ENCODE measurements around the gene F8.

DNA sequence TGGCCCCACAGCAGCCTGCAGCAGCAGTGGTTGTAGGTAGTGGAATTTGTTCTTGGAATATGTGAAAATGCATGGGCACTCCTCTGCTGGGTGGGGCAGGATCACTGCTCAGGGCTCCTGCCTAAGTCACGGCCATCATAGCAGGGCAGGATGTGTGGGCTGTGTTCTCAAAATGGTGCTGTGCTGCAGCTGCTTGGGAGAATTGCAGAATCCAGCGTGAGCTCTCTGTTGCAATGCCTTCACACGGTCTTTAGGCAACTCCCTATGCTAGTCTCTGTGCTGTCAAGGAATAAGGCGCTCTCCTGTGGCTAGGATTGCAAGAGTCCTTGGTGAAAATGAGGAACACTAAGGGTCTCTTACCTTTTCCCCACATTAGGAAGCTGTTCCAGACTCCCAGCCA is 42.9 kb downstream of the F8 start:
- TF ChIP-seq, protein P1, sequence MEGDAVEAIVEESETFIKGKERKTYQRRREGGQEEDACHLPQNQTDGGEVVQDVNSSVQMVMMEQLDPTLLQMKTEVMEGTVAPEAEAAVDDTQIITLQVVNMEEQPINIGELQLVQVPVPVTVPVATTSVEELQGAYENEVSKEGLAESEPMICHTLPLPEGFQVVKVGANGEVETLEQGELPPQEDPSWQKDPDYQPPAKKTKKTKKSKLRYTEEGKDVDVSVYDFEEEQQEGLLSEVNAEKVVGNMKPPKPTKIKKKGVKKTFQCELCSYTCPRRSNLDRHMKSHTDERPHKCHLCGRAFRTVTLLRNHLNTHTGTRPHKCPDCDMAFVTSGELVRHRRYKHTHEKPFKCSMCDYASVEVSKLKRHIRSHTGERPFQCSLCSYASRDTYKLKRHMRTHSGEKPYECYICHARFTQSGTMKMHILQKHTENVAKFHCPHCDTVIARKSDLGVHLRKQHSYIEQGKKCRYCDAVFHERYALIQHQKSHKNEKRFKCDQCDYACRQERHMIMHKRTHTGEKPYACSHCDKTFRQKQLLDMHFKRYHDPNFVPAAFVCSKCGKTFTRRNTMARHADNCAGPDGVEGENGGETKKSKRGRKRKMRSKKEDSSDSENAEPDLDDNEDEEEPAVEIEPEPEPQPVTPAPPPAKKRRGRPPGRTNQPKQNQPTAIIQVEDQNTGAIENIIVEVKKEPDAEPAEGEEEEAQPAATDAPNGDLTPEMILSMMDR (IDR thresholded peaks at IDR 0.05 in 2 of 3, conservative IDR thresholded peaks at IDR 0.05 in 1 of 3; ENCODE audit: borderline replicate concordance in 1 of 3, insufficient read depth in 1 of 3, low read depth in 2 of 3, low read length in 2 of 3) = no peak
- TF ChIP-seq EZH2phosphoT487 (IDR thresholded peaks at IDR 0.05; ENCODE audit: borderline replicate concordance) (no peak), POLR2AphosphoS5 (IDR thresholded peaks at IDR 0.05; ENCODE audit: low read depth, low read length) (no peak), POLR2A (IDR thresholded peaks at IDR 0.05; ENCODE audit: borderline replicate concordance, extremely low read depth, insufficient read depth, insufficient read length) (no peak), EZH2 (IDR thresholded peaks at IDR 0.05) (no peak), SIN3A (IDR thresholded peaks at IDR 0.05; ENCODE audit: low read depth) (no peak), TCF7L2 (IDR thresholded peaks at IDR 0.05; ENCODE audit: borderline replicate concordance, extremely low read depth, insufficient read depth, insufficient read length) (no peak), SP1 (IDR thresholded peaks at IDR 0.05; ENCODE audit: low read depth) (no peak)
- TF ChIP-seq, protein P2, sequence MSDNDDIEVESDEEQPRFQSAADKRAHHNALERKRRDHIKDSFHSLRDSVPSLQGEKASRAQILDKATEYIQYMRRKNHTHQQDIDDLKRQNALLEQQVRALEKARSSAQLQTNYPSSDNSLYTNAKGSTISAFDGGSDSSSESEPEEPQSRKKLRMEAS (IDR thresholded peaks at IDR 0.05) = no peak
- TF ChIP-seq, protein P3, sequence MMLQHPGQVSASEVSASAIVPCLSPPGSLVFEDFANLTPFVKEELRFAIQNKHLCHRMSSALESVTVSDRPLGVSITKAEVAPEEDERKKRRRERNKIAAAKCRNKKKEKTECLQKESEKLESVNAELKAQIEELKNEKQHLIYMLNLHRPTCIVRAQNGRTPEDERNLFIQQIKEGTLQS (IDR thresholded peaks at IDR 0.05) = no peak
- TF ChIP-seq, protein P4, sequence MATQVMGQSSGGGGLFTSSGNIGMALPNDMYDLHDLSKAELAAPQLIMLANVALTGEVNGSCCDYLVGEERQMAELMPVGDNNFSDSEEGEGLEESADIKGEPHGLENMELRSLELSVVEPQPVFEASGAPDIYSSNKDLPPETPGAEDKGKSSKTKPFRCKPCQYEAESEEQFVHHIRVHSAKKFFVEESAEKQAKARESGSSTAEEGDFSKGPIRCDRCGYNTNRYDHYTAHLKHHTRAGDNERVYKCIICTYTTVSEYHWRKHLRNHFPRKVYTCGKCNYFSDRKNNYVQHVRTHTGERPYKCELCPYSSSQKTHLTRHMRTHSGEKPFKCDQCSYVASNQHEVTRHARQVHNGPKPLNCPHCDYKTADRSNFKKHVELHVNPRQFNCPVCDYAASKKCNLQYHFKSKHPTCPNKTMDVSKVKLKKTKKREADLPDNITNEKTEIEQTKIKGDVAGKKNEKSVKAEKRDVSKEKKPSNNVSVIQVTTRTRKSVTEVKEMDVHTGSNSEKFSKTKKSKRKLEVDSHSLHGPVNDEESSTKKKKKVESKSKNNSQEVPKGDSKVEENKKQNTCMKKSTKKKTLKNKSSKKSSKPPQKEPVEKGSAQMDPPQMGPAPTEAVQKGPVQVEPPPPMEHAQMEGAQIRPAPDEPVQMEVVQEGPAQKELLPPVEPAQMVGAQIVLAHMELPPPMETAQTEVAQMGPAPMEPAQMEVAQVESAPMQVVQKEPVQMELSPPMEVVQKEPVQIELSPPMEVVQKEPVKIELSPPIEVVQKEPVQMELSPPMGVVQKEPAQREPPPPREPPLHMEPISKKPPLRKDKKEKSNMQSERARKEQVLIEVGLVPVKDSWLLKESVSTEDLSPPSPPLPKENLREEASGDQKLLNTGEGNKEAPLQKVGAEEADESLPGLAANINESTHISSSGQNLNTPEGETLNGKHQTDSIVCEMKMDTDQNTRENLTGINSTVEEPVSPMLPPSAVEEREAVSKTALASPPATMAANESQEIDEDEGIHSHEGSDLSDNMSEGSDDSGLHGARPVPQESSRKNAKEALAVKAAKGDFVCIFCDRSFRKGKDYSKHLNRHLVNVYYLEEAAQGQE (IDR thresholded peaks at IDR 0.05; ENCODE audit: low read depth) = no peak
